ENCODE measurements around the gene SLC24A5.

SLC24A5 gene

GRCh38 chr15:48119277-48119676, 1.5 kb upstream of the SLC24A5 start:
- Histone ChIP-seq H3F3A (ENCODE audit: low read depth) (no peaks in the 10 kb centered on the region), H3K79me2 (ENCODE audit: insufficient read depth, low read length) (no peaks in the 10 kb centered on the region), H4K20me1 (ENCODE audit: insufficient read depth, low read length, poor library complexity, severe bottlenecking) (no peaks in the 10 kb centered on the region), H3K9me3 (ENCODE audit: insufficient read depth, low read depth, low read length) (no peaks in the 10 kb centered on the region), H3K4me3 (ENCODE audit: low read length, poor library complexity, severe bottlenecking) (no peak overlapping the region), H3K9ac (ENCODE audit: low read depth, low read length, poor library complexity, severe bottlenecking) (no peak overlapping the region), H3K9me2 (replicated peaks; ENCODE audit: low read depth, low read length) (no peaks in the 10 kb centered on the region), H3K4me1 (ENCODE audit: insufficient read depth, low read length, poor library complexity, severe bottlenecking) (no peaks in the 10 kb centered on the region), H2AFZ (ENCODE audit: low read length) (no peak overlapping the region), H3K4me2 (ENCODE audit: low read depth, low read length, poor library complexity, severe bottlenecking) (no peak overlapping the region), H3K27me3 (ENCODE audit: insufficient read depth, low read length, poor library complexity, severe bottlenecking) (no peaks in the 10 kb centered on the region), H3K36me3 (ENCODE audit: insufficient read depth, low read length) (no peaks in the 10 kb centered on the region)
- TF ChIP-seq, protein P1, sequence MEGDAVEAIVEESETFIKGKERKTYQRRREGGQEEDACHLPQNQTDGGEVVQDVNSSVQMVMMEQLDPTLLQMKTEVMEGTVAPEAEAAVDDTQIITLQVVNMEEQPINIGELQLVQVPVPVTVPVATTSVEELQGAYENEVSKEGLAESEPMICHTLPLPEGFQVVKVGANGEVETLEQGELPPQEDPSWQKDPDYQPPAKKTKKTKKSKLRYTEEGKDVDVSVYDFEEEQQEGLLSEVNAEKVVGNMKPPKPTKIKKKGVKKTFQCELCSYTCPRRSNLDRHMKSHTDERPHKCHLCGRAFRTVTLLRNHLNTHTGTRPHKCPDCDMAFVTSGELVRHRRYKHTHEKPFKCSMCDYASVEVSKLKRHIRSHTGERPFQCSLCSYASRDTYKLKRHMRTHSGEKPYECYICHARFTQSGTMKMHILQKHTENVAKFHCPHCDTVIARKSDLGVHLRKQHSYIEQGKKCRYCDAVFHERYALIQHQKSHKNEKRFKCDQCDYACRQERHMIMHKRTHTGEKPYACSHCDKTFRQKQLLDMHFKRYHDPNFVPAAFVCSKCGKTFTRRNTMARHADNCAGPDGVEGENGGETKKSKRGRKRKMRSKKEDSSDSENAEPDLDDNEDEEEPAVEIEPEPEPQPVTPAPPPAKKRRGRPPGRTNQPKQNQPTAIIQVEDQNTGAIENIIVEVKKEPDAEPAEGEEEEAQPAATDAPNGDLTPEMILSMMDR (conservative IDR thresholded peaks at IDR 0.05; ENCODE audit: low read length): no peak
- TF ChIP-seq EZH2phosphoT487 (IDR thresholded peaks at IDR 0.05; ENCODE audit: borderline replicate concordance): no peak

GRCh38 chr15:48121849-48122248, 1.1 kb downstream of the SLC24A5 start:
- no peak for TF ChIP-seq EZH2phosphoT487 (IDR thresholded peaks at IDR 0.05; ENCODE audit: borderline replicate concordance)
- TF ChIP-seq, protein P1 (conservative IDR thresholded peaks at IDR 0.05; ENCODE audit: low read length): no peak
- Histone ChIP-seq H3K79me2 (ENCODE audit: insufficient read depth, low read length) (no peaks in the 10 kb centered on the region), H3K36me3 (ENCODE audit: insufficient read depth, low read length) (no peaks in the 10 kb centered on the region), H3K9me3 (ENCODE audit: insufficient read depth, low read depth, low read length) (no peaks in the 10 kb centered on the region), H3F3A (ENCODE audit: low read depth) (no peaks in the 10 kb centered on the region), H3K4me3 (ENCODE audit: low read length, poor library complexity, severe bottlenecking) (no peak overlapping the region), H2AFZ (ENCODE audit: low read length) (no peak overlapping the region), H3K9ac (ENCODE audit: low read depth, low read length, poor library complexity, severe bottlenecking) (no peak overlapping the region), H4K20me1 (ENCODE audit: insufficient read depth, low read length, poor library complexity, severe bottlenecking) (no peaks in the 10 kb centered on the region), H3K4me1 (ENCODE audit: insufficient read depth, low read length, poor library complexity, severe bottlenecking) (no peaks in the 10 kb centered on the region), H3K9me2 (replicated peaks; ENCODE audit: low read depth, low read length) (no peaks in the 10 kb centered on the region), H3K27me3 (ENCODE audit: insufficient read depth, low read length, poor library complexity, severe bottlenecking) (no peaks in the 10 kb centered on the region), H3K4me2 (ENCODE audit: low read depth, low read length, poor library complexity, severe bottlenecking) (no peak overlapping the region)

DNA sequence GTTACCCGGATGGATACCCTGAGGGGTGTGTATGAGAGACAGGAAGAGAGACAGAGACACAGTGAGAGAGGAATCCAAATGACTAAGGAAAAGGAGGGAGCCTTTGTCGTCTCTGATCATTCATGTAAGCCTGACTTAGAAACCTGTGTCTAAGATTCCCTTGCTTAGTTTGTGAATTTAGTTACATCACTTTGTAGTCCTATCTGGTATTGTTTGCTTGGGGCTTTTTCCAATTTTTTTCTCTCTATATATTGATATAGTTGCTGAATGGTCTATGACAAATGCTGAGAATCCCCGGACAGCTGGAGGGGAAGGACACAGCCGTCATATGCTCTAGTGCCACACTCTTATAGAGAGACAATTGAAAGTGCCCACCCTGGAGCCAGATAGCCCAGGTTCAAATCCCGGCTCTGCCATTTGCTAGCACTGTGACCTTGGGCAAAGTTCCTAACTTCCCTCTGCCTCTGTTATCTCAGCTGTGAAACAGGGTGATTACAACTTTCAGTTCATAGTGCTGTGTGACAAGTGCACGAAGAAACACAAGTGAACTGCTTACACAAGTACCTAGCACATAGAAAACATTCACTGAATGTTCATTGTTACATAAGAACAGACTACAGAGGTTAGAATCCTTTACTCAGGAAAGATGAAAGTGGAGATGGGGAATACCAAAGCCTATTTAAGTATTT, 6.0 kb downstream of the SLC24A5 start:
- Histone ChIP-seq H3K4me3 (ENCODE audit: low read length, poor library complexity, severe bottlenecking) (no peak overlapping the region), H3K79me2 (ENCODE audit: insufficient read depth, low read length) (no peaks in the 10 kb centered on the region), H3K9ac (ENCODE audit: low read depth, low read length, poor library complexity, severe bottlenecking) (no peak overlapping the region), H3K9me2 (replicated peaks; ENCODE audit: low read depth, low read length) (no peaks in the 10 kb centered on the region), H3F3A (ENCODE audit: low read depth) (no peaks in the 10 kb centered on the region), H3K4me2 (ENCODE audit: low read depth, low read length, poor library complexity, severe bottlenecking) (no peak overlapping the region), H4K20me1 (ENCODE audit: insufficient read depth, low read length, poor library complexity, severe bottlenecking) (no peaks in the 10 kb centered on the region), H2AFZ (ENCODE audit: low read length) (no peak overlapping the region), H3K9me3 (ENCODE audit: insufficient read depth, low read depth, low read length) (no peaks in the 10 kb centered on the region), H3K4me1 (ENCODE audit: insufficient read depth, low read length, poor library complexity, severe bottlenecking) (no peaks in the 10 kb centered on the region), H3K36me3 (ENCODE audit: insufficient read depth, low read length) (no peaks in the 10 kb centered on the region), H3K27me3 (ENCODE audit: insufficient read depth, low read length, poor library complexity, severe bottlenecking) (no peaks in the 10 kb centered on the region)
- TF ChIP-seq, protein P1 (conservative IDR thresholded peaks at IDR 0.05; ENCODE audit: low read length): no peak
- TF ChIP-seq EZH2phosphoT487 (IDR thresholded peaks at IDR 0.05; ENCODE audit: borderline replicate concordance): no peak

Measured in Loucy (cell line).